Measurements from ENCODE around the gene PCDHB1.
A peak's percentile ranks its signal among the peaks of the same experiment; 100 is the strongest.

The PCDHB1 gene

DNA sequence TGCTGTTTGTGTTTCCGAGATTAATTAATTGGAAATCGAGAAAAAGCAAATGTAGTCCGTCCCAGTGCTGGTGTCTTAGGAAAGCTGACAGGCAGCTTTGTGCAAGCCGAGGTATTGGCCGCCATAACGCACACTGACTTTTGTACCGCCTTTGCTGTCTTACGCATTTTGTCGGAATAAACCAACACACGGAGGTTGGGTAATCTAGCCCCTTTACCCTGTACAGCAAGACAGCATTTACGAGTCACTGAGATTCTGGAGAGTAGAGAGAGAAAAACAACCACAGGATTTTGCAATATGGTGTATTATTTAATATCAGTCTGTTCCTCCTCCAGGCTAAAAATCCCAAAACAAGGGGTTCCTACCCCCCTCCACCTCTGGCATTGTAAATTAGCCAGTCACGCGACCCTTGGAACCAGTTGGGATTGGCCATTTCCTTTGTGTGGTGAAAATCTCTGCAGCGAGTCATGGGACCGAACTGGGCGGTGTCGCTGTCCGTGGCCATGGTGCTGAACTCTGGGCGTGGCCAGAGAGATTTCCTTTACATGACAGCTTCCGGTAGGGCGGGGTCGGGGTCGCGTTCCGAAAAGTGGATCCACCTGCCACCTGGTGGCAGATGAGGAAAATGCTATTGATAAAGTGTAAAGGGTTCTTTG is 10.3 kb upstream of the PCDHB1 start:
- intact Hi-C loops (cut with DNase I; ENCODE audit: low total_unique reads), result loop anchor here (10.0 kb wide), 1 partner anchor 236 kb away; the partner anchor contains the start of genes PCDHA3 and PCDHA4
- peaks cover 0 to 16% (median 7%) of the 10 kb centered on the region in 4 donors for H3K4me1 ChIP-seq
- H3K9me3 ChIP-seq, result no peaks in the 10 kb centered on the region
- H3K36me3 ChIP-seq, result no peaks in the 10 kb centered on the region
- H3K27ac ChIP-seq, result no peak overlapping the region
- peak overlapping the region; percentile 17 to 27 for H3K4me3 ChIP-seq
- peak; percentile 87 to 91 for DNase-seq
- no peaks in the 10 kb centered on the region for H3K27me3 ChIP-seq
- TF ChIP-seq CTCF (IDR thresholded peaks at IDR 0.05), result peak; percentile 61 to 77

GRCh38 chr5:141041427-141041785 is 9.8 kb upstream of the PCDHB1 start:
- H3K9me3 ChIP-seq, result no peaks in the 10 kb centered on the region

DNA sequence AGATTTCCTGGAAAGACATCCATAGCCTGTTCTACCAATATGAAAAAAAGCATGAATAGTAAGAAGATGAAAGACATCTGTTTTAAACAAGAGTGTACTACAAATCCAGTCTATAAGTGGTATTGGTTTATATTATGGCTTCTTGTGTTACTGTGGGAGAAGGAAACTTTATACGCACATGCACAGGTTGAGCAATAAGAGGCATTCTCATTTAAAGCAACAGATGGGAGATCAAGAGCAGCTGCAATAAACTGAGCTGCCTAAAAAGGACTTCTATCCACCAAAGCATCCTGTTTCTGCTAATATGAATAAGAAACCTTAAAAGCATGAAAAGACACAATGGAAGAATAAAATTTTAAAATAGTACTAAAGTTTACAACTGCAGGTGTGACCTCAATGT is 8.6 kb upstream of the PCDHB1 start:
- Histone ChIP-seq H3K4me3 (no peak overlapping the region), H3K9me3 (no peaks in the 10 kb centered on the region), H3K27ac (no peak overlapping the region), H3K27me3 (no peaks in the 10 kb centered on the region), H3K4me1 (peaks cover 0 to 16% (median 7%) of the 10 kb centered on the region in 4 donors), H3K36me3 (no peaks in the 10 kb centered on the region)
- no peak for DNase-seq
- TF ChIP-seq CTCF (IDR thresholded peaks at IDR 0.05), result no peak
- intact Hi-C loops (cut with DNase I; ENCODE audit: low total_unique reads), result loop anchor here (10.0 kb wide), 1 partner anchor 238 kb away; the partner anchor contains the start of genes PCDHA3 and PCDHA4

More at GRCh38 chr5:141041427-141041785, 9.8 kb upstream of the PCDHB1 start:
- peaks cover 0 to 16% (median 7%) of the 10 kb centered on the region in 4 donors for H3K4me1 ChIP-seq
- no peak overlapping the region for H3K27ac ChIP-seq
- intact Hi-C loops (cut with DNase I; ENCODE audit: low total_unique reads), result loop anchor here (10.0 kb wide), 1 partner anchor 237 kb away; the partner anchor contains the start of genes PCDHA3 and PCDHA4
- no peaks in the 10 kb centered on the region for H3K36me3 ChIP-seq
- H3K4me3 ChIP-seq, result no peak overlapping the region
- TF ChIP-seq CTCF (IDR thresholded peaks at IDR 0.05), result no peak
- no peak for DNase-seq
- no peaks in the 10 kb centered on the region for H3K27me3 ChIP-seq

- Histone ChIP-seq H3K4me1 (peaks cover 0 to 14% (median 4%) of the 10 kb centered on the region in 4 donors), H3K36me3 (no peaks in the 10 kb centered on the region), H3K27ac (no peak overlapping the region), H3K27me3 (peaks cover 0 to 20% of the 10 kb centered on the region in 2 donors), H3K4me3 (peak overlapping the region; percentile 46 to 50), H3K9me3 (no peaks in the 10 kb centered on the region)
- intact Hi-C loops (cut with DNase I; ENCODE audit: low total_unique reads), result no loop called here
- no peak for TF ChIP-seq CTCF (IDR thresholded peaks at IDR 0.05)
- no peak for DNase-seq
These were observed 320 bp downstream of the PCDHB1 start for GRCh38 chr5:141051521-141051866.

DNA sequence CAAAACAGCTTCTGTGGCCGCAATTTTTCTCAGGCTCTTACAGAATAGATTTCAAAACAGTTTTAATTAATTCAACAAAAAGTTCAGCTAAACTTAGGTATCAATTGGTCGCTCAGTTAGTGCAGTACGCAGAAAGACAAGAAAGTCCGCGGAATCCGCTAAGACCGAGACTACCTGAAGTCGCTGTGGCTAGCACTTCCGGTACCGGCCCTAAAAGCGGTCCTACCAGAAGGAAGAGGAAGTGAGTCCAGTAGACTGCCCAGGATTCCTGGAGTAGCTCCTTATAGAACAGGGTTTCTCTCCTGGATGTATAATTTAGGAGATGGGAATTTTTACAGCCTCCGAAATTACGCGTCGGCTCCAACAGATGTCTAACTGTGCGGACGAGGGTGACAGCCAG is 26.7 kb downstream of the PCDHB1 start:
- Histone ChIP-seq H3K36me3 (no peaks in the 10 kb centered on the region), H3K27ac (no peak overlapping the region), H3K4me3 (peak overlapping the region in 1 of 2 donors; percentile 33), H3K4me1 (no peaks in the 10 kb centered on the region), H3K9me3 (peaks cover 0 to 15% (median 12%) of the 10 kb centered on the region in 3 donors), H3K27me3 (peaks cover 0 to 16% of the 10 kb centered on the region in 2 donors)
- intact Hi-C loops (cut with DNase I; ENCODE audit: low total_unique reads), result no loop called here
- DNase-seq, result no peak
- TF ChIP-seq CTCF (IDR thresholded peaks at IDR 0.05), result no peak

All from tibial artery (tissue), 4 donors.